Smooth muscle cell of the brain vasculature (primary cell): ENCODE measurements around the gene ZNF813.

Experiments
- DNase-seq: peaks from one replicate; pipeline ENCODE4 v3.0.0-alpha.2; 2012; ENCODE audit warnings: low read depth, low spot score

The ZNF813 gene

DNA sequence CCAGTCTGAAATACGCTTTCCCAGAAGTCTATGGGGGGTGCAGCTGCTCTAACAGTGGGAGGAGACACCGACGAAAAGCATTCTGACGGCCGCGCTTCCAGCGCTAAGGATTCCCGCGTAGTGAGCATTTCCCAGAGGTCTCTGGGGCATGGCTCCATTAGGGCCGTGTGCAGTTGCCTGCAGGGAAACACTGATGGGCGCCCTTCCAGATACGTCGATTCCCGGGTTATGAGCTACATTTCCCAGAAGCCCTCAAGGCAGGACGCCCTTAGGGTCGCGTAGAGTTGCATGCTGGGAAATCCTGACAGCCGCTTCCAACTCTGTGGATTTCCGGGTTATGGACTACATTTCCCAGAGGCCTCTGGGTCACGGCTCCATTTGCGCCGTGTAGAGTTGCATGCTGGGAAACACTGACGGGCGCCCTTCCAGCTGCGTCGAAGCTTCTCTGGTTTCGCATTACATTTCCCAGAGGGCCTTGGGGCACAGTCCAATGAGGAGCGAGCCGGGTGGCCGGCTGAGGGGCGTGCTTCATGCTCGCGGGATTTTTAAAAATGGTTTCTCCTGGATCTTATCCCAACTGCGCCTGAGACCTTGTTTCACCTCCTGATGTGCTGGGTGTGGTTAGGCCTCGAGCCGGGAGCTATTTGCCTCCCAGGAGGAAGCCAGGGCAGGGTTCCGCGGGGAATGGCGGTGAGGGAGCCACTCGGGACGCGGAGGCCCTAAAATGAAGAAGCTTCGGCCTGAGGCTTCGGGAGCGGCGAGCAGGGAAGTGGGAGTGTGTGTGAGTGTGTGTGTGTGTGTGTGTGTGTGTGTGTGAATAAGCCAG, 53.2 kb downstream of the ZNF813 start:
- peak; percentile 95 for DNase-seq

GRCh38 chr19:53521373-53522202, 54.1 kb downstream of the ZNF813 start:
- DNase-seq: no peak

GRCh38 chr19:53525922-53526321, 58.4 kb downstream of the ZNF813 start:
- DNase-seq: no peak

DNA sequence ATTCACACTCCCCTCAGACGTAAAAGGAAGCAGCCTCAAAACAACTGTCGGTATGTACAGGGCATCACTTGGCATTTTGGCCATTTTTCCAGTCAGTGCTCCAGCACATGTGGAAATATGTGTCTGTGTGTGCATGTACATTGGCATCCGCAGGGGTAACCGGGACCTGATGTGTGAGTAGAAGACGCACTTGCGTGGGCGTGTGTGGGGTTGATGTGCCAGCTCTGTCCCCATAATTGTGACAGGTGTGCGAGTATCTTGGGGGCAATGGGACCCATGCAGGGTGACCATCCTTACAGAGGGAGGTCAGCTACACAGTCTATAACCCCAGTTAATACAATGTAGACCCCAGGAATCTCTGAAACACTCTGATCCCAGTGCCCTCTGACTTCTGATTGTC, 63.1 kb downstream of the ZNF813 start:
- no peak for DNase-seq

DNA sequence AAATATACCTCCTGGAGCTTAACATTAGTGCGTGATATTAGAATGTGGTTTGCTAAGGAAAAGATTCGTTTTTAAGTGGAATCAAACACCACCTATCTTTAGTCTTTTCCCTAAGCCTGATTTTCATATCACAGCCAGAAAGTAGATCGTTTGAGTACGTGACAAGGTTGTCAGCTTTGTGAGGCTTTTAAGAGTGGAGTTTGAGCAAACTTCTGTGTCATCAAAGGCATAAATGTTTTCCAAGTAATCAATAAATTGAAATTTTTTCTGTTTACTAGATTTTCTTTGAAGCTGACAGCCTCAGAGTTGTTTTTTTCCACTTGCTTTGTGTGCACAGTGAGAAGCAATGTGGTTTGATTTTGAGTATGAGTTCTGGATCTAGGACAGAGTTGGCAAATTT, 63.9 kb downstream of the ZNF813 start:
- no peak for DNase-seq

GRCh38 chr19:53532362-53532761, 64.8 kb downstream of the ZNF813 start:
- DNase-seq: no peak

DNA sequence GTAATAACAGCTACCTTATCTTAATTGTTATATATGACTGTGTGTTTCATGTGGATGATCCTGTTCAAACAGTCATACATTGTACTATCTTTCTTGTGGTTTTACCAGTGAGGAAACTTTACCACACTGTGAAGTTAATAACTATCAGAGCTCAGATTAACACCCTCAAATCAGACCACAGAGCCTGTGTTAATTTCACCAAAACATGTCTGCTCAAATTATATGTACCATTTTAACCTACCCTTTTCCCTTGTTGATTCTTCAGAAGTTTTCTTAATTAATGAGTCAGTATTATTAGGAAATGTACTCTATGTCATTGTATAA, 68.7 kb downstream of the ZNF813 start:
- DNase-seq: no peak

DNA sequence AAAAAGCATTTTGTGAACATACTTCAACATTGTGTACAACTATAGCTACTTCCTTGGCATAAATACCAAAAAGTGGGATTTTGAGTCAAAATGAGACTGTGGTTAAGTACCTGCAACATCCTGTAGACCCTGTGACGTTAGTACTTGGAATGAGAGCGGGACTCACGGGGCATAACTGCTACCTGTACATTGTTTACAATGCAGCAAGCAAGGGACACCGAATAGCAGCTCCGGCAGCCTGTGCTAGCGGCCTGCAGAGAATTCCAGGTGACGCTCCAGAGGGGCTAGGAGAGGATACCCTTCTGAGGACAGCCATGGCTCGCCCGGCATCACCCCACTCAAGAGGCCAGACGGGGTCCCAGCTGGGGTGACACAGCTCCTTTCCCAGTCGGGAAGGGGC, 69.6 kb downstream of the ZNF813 start:
- no peak for DNase-seq

GRCh38 chr19:53537521-53538377, 70.2 kb downstream of the ZNF813 start, which contains the start of gene ZNF331:
Gene ZNF331, plus strand, starts transcription at chr19:53538145. Its CDS starts 31,232 bp downstream, at chr19:53569377.
- DNase-seq: no peak

DNA sequence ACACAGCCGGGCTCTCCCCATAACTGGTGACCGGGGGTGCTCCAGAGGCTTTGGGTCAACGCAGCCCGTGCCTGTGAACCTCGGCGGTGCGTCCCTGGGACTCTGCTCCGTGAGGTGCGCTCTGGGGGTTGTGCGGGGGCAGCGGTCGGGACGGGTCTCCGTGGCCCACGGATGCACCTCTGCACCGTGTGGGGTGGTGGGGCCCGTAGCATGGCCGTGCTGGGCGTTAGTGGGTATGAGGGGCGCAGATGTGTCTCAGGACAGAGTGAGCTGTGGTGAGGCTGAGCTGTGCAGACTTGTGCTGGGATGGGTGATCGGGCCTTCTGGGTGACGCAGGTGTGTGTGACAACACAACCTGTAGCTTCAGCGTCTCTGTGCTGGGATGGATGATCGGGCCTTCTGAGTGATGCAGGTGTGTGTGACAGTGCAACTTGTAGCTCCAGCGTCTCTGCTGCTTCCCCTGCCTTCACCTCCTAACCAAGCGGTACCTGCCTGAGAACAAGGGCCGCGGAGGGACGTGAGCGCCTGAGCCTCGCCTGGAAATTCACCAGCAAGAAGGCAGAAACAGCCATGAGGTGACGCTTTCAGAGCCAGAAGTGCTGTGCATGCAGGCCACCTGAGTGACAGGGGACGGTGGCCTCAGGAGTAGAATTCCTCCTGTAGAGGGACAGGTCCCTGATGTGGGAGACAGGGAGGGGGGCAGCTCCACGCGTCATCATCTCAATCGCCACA, 71.0 kb downstream of the ZNF813 start:
- DNase-seq: no peak

- no peak for DNase-seq
Observed at GRCh38 chr19:53540091-53540490, 72.6 kb downstream of the ZNF813 start.

GRCh38 chr19:53541971-53542370, 74.4 kb downstream of the ZNF813 start:
- no peak for DNase-seq

GRCh38 chr19:53545271-53546065, 77.9 kb downstream of the ZNF813 start:
- no peak for DNase-seq
